Keratinocyte (primary cell): ENCODE measurements around the gene EXOC3.

ENCODE experiments used
- EZH2 ChIP-seq: IDR thresholded peaks from one replicate; pipeline ENCODE4 v1.6.1; 2012; ENCODE audit warnings: inconsistent platforms, mild to moderate bottlenecking, low read length, moderate library complexity
- TF ChIP-seq, protein P1 (sequence below), 3 experiments: IDR thresholded peaks in 1 of 3; conservative IDR thresholded peaks in 1 of 3; optimal IDR thresholded peaks in 1 of 3; 2 replicates in 2 of 3; 3 replicates in 1 of 3; pipeline versions ENCODE3 to v1.5.1; 2011; ENCODE audit warnings: low read length in 3 of 3, mild to moderate bottlenecking in 3 of 3, moderate library complexity in 2 of 3, control low read depth in 1 of 3, inconsistent platforms in 1 of 3; ENCODE audit not compliant: insufficient read depth in 2 of 3; ENCODE audit errors: extremely low read depth in 1 of 3

DNA sequence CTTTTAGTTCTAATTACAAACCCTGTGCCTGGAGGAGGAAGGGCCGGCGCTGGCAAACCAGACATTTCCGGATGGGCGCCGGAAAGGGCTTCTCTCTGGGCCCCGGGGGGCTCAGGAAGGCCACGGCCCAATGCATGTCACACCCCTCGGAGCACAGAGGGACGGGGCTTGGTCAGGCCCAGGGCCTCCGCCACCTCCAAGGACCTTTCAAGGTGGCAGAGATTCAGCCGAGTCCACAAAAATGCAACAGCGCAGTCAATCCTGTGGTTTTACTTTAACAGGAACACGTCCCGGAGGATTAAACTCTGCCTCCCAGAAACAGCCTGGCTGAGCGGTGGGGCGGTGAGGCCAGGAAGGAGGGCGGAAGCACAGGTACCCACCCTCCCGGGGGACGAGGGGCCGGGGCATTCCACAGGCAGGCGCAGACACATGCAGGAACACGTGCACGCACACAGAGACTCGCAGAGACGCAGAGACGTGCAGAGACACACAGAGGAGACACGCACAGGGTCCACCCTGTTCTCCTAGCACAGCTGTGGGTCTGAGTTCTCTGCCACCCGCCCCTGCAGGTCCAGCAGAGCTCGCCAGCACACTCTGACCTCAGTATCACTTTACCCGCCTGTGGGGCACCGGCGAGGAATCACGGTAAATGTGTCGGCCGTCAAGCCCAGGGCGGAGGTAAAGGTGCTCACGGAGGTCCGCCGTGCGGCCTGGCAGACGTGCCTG is 58.3 kb downstream of the EXOC3 start:
- TF ChIP-seq EZH2 = peak; percentile 45
- TF ChIP-seq, protein P1, sequence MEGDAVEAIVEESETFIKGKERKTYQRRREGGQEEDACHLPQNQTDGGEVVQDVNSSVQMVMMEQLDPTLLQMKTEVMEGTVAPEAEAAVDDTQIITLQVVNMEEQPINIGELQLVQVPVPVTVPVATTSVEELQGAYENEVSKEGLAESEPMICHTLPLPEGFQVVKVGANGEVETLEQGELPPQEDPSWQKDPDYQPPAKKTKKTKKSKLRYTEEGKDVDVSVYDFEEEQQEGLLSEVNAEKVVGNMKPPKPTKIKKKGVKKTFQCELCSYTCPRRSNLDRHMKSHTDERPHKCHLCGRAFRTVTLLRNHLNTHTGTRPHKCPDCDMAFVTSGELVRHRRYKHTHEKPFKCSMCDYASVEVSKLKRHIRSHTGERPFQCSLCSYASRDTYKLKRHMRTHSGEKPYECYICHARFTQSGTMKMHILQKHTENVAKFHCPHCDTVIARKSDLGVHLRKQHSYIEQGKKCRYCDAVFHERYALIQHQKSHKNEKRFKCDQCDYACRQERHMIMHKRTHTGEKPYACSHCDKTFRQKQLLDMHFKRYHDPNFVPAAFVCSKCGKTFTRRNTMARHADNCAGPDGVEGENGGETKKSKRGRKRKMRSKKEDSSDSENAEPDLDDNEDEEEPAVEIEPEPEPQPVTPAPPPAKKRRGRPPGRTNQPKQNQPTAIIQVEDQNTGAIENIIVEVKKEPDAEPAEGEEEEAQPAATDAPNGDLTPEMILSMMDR (optimal IDR thresholded peaks at IDR 0.05 in 1 of 3, IDR thresholded peaks at IDR 0.05 in 1 of 3, conservative IDR thresholded peaks at IDR 0.05 in 1 of 3; ENCODE audit: extremely low read depth in 1 of 3, insufficient read depth in 2 of 3, low read length in 3 of 3) = no peak
